Measurements from ENCODE around the gene RMP24.
"Not testable (repeated sequence)": the region's sequence is repeated elsewhere in the genome, so short reads cannot be mapped to it uniquely, and the experiment has no call there.

The RMP24 gene

DNA sequence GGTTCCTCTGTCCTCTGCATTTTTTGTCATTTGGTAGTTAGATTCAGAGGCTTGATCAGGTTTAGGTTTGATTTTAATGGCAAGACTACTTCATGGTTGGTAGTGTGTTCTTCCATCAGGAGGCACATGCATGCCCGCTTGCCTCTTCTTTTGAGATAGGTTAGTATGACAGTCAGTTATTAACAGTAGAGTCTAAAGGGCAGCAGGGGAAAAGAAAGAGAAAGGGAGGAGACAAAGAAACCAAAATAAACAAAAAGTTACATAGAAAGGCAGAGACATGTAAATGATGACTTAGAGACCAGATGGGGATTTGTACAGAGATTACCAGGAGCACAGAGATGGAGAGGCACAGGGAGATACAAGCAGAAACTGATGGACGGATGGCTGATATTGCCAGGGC, 10.2 kb upstream of the RMP24 start:
- CTCF ChIA-PET: interaction anchor here (2.2 kb wide), 1 partner anchor 12 kb away, joined by 15 read pairs; no protein-coding TSS in a partner anchor
- no peaks in the 10 kb centered on the region for H3F3A ChIP-seq (replicated peaks; ENCODE audit: insufficient read depth)
- H3K36me3 ChIP-seq (replicated peaks in 1 of 2; ENCODE audit: control insufficient read depth in 1 of 2, insufficient read depth in 2 of 2, low read length in 1 of 2): no peaks in the 10 kb centered on the region
- no peak overlapping the region for H3K27ac ChIP-seq (ENCODE audit: low read depth in 2 of 2, low read length in 1 of 2)
- no peak overlapping the region for H3K4me2 ChIP-seq
- H3K9me3 ChIP-seq: no peaks in the 10 kb centered on the region
- POLR2A ChIA-PET: no interaction called here
- no peaks in the 10 kb centered on the region for H4K20me1 ChIP-seq (ENCODE audit: insufficient read depth)
- no peak overlapping the region for H3K9ac ChIP-seq
- no peak for DNase-seq
- H3K4me3 ChIP-seq (ENCODE audit: low read depth in 2 of 2, low read length in 1 of 2): no peak overlapping the region
- H3K9me2 ChIP-seq: no peaks in the 10 kb centered on the region
- H2AFZ ChIP-seq (ENCODE audit: low read depth): no peak overlapping the region
- no peaks in the 10 kb centered on the region for H3K4me1 ChIP-seq (ENCODE audit: control insufficient read depth in 1 of 2, insufficient read depth in 2 of 2, low read depth in 1 of 2, low read length in 1 of 2)
- 69% methylated on average over 2 of the region's 2 CpGs for WGBS (ENCODE audit: low lambda C conversion rate)
- TF ChIP-seq FOSL2 (IDR thresholded peaks at IDR 0.05; ENCODE audit: borderline replicate concordance, low read depth): no peak
- TF ChIP-seq GABPA (IDR thresholded peaks at IDR 0.05; ENCODE audit: low read depth): no peak
- TF ChIP-seq JUND (IDR thresholded peaks at IDR 0.05): no peak
- TF ChIP-seq, protein P1, sequence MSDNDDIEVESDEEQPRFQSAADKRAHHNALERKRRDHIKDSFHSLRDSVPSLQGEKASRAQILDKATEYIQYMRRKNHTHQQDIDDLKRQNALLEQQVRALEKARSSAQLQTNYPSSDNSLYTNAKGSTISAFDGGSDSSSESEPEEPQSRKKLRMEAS (IDR thresholded peaks at IDR 0.05; ENCODE audit: low read depth): no peak
- TF ChIP-seq EP300 (IDR thresholded peaks at IDR 0.05; ENCODE audit: borderline replicate concordance in 1 of 2, low read depth in 1 of 2, low read length in 1 of 2): no peak
- no peak for TF ChIP-seq NRF1 (IDR thresholded peaks at IDR 0.05; ENCODE audit: low read depth, low read length)
- TF ChIP-seq, protein P2, sequence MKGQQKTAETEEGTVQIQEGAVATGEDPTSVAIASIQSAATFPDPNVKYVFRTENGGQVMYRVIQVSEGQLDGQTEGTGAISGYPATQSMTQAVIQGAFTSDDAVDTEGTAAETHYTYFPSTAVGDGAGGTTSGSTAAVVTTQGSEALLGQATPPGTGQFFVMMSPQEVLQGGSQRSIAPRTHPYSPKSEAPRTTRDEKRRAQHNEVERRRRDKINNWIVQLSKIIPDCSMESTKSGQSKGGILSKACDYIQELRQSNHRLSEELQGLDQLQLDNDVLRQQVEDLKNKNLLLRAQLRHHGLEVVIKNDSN (IDR thresholded peaks at IDR 0.05; ENCODE audit: borderline replicate concordance, low read depth): no peak
- TF ChIP-seq MXI1 (IDR thresholded peaks at IDR 0.05; ENCODE audit: low read depth, low read length): no peak
- TF ChIP-seq RCOR1 (IDR thresholded peaks at IDR 0.05; ENCODE audit: low read length): no peak
- no peak for TF ChIP-seq RXRA (IDR thresholded peaks at IDR 0.05; ENCODE audit: borderline replicate concordance, low read depth)
- TF ChIP-seq ELF1 (IDR thresholded peaks at IDR 0.05): no peak
- no peak for TF ChIP-seq NFIC (IDR thresholded peaks at IDR 0.05; ENCODE audit: borderline replicate concordance)
- TF ChIP-seq GATA2 (CRISPR knock-in tag; IDR thresholded peaks at IDR 0.05): no peak
- TF ChIP-seq TCF12 (IDR thresholded peaks at IDR 0.05): no peak
- TF ChIP-seq TEAD4 (IDR thresholded peaks at IDR 0.05; ENCODE audit: borderline replicate concordance, insufficient read depth): no peak
- H3K79me2 ChIP-seq (ENCODE audit: insufficient read depth): no peaks in the 10 kb centered on the region
- no peaks in the 10 kb centered on the region; the same call in 1 of the 2 replicates for H3K27me3 ChIP-seq (ENCODE audit: insufficient read depth)

DNA sequence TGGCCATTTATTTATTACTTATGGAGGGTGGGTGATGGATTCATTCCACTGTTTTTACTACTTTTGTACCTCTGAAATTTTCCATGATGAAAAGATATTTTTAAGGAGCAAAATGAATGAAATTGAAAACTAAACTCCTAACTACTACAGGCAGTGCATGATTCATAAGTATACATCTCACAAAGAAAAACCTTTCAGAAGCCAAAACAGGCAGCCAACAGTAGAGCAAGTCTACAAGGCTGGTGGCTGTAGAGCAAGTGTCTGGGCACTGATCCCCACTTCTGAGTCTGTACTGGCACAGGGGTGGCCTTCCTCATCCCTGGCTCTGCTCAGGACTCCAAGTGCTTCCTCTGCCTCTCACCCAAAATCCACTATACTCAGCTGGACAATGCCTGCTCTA, 8.2 kb upstream of the RMP24 start:
- Histone ChIP-seq H4K20me1 (ENCODE audit: insufficient read depth) (no peaks in the 10 kb centered on the region), H3K36me3 (replicated peaks in 1 of 2; ENCODE audit: control insufficient read depth in 1 of 2, insufficient read depth in 2 of 2, low read length in 1 of 2) (no peaks in the 10 kb centered on the region), H3K4me2 (no peak overlapping the region), H3K79me2 (ENCODE audit: insufficient read depth) (no peaks in the 10 kb centered on the region), H3K9me2 (no peaks in the 10 kb centered on the region), H2AFZ (ENCODE audit: low read depth) (no peak overlapping the region), H3F3A (replicated peaks; ENCODE audit: insufficient read depth) (no peaks in the 10 kb centered on the region), H3K9me3 (no peaks in the 10 kb centered on the region), H3K4me1 (ENCODE audit: control insufficient read depth in 1 of 2, insufficient read depth in 2 of 2, low read depth in 1 of 2, low read length in 1 of 2) (no peaks in the 10 kb centered on the region; a peak in 1 of 4 replicates), H3K4me3 (ENCODE audit: low read depth in 2 of 2, low read length in 1 of 2) (no peak overlapping the region), H3K27ac (ENCODE audit: low read depth in 2 of 2, low read length in 1 of 2) (no peak overlapping the region), H3K9ac (no peak overlapping the region), H3K27me3 (ENCODE audit: insufficient read depth) (no peaks in the 10 kb centered on the region; the same call in 1 of the 2 replicates)
- ChIA-PET POLR2A (no interaction called here), CTCF (interaction anchor here (2.5 kb wide), 1 partner anchor 14 kb away, joined by 9 read pairs; no protein-coding TSS in a partner anchor)
- DNase-seq: no peak
- TF ChIP-seq MXI1 (IDR thresholded peaks at IDR 0.05; ENCODE audit: low read depth, low read length): no peak
- no peak for TF ChIP-seq TAF1 (IDR thresholded peaks at IDR 0.05; ENCODE audit: borderline replicate concordance, low read depth, low read length)
- TF ChIP-seq TEAD4 (IDR thresholded peaks at IDR 0.05; ENCODE audit: borderline replicate concordance, insufficient read depth): no peak
- TF ChIP-seq MEF2A (IDR thresholded peaks at IDR 0.05; ENCODE audit: borderline replicate concordance, low read depth): no peak
- TF ChIP-seq POLR2AphosphoS5 (IDR thresholded peaks at IDR 0.05; ENCODE audit: low read depth, low read length): no peak

DNA sequence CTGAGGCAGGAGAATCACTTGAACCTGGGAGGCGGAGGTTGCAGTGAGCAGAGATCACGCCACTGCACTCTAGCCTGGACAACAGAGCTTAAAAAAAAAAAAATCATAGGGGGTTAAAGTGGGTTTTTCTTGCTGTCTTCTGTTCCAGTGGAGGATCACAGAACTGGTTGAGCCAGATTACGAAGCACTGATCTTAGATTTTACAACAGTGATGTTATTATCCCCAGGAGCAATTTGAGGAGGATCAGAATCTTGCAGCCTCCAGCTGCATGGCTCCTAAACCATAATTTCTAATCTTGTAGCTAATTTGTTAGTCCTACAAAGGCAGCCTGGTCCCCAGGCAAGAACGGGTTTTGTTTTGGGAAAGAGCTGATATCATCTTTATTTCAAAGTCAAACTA, 4.6 kb upstream of the RMP24 start:
- H3F3A ChIP-seq (replicated peaks; ENCODE audit: insufficient read depth); DNase-seq; H2AFZ ChIP-seq (ENCODE audit: low read depth); H4K20me1 ChIP-seq (ENCODE audit: insufficient read depth); H3K27ac ChIP-seq (ENCODE audit: low read depth in 2 of 2, low read length in 1 of 2); H3K27me3 ChIP-seq (ENCODE audit: insufficient read depth); H3K79me2 ChIP-seq (ENCODE audit: insufficient read depth); H3K4me2 ChIP-seq; H3K4me1 ChIP-seq (ENCODE audit: control insufficient read depth in 1 of 2, insufficient read depth in 2 of 2, low read depth in 1 of 2, low read length in 1 of 2); H3K9ac ChIP-seq; POLR2A ChIA-PET; H3K9me3 ChIP-seq; H3K36me3 ChIP-seq (replicated peaks in 1 of 2; ENCODE audit: control insufficient read depth in 1 of 2, insufficient read depth in 2 of 2, low read length in 1 of 2); H3K9me2 ChIP-seq; H3K4me3 ChIP-seq (ENCODE audit: low read depth in 2 of 2, low read length in 1 of 2): not testable (repeated sequence)
- 70% methylated on average over 4 of the region's 4 CpGs for WGBS (ENCODE audit: low lambda C conversion rate)
- CTCF ChIA-PET: interaction anchor here (1.5 kb wide), 1 partner anchor 17 kb away, joined by 8 read pairs; no protein-coding TSS in a partner anchor
